Chondrocyte (in vitro differentiated cells): ENCODE data around the gene SLC22A5. TPM values are rescaled to one million over a fixed set of nuclear protein-coding genes. Genes with fewer than 3 reads are reported as not detected.

ENCODE experiments used
- DNase-seq: peaks from one replicate; pipeline ENCODE4 v3.0.0; 2021; ENCODE audit warnings: mixed read lengths, low spot score
- H3K27ac Mint-ChIP-seq: one replicate; pipeline ENCODE4 v1.8.0; 2021; ENCODE audit warnings: mild to moderate bottlenecking, moderate library complexity, mixed read lengths; ENCODE audit not compliant: unreplicated experiment
- H3K27me3 Mint-ChIP-seq: 2 replicates; pipeline ENCODE4 v1.8.0; 2021; ENCODE audit warnings: low read depth, mixed read lengths
- H3K36me3 Mint-ChIP-seq: 2 replicates; pipeline ENCODE4 v1.8.0; 2021; ENCODE audit warnings: low read depth, mixed read lengths
- H3K4me1 Mint-ChIP-seq: 2 replicates; pipeline ENCODE4 v1.8.0; 2021; ENCODE audit warnings: low read depth, mild to moderate bottlenecking, mixed read lengths
- H3K4me3 Mint-ChIP-seq: one replicate; pipeline ENCODE4 v1.8.0; 2021; ENCODE audit warnings: mild to moderate bottlenecking, moderate library complexity, mixed read lengths; ENCODE audit not compliant: unreplicated experiment
- H3K9me3 Mint-ChIP-seq: 2 replicates; pipeline ENCODE4 v1.8.0; 2021; ENCODE audit warnings: low read depth, mixed read lengths
- CTCF ChIP-seq: fragments of 200-600 bp; sonication (generic); IDR thresholded peaks from 2 replicates; pipeline ENCODE4 v1.5.0; 2021; ENCODE audit warnings: antibody characterized with exemption, mild to moderate bottlenecking, moderate library complexity
- total RNA-seq: library from RNA; stranded (reverse); gene quantifications from 3 replicates; pipeline ENCODE4 v1.2.1, GENCODE V29; 2021

SLC22A5 gene
- total RNA-seq, 1 donor from 2014 or later: 6.1 TPM

- TF ChIP-seq CTCF: no peak
- H3K4me3 Mint-ChIP-seq: no peak overlapping the region
- DNase-seq: no peak
- no peaks in the 10 kb centered on the region for H3K9me3 Mint-ChIP-seq
- H3K27me3 Mint-ChIP-seq: no peaks in the 10 kb centered on the region
- peak overlapping the region; percentile 18 for H3K27ac Mint-ChIP-seq
- peaks cover 23% of the 10 kb centered on the region for H3K4me1 Mint-ChIP-seq
- no peaks in the 10 kb centered on the region for H3K36me3 Mint-ChIP-seq
Observed at GRCh38 chr5:132365213-132365612, 4.3 kb upstream of the SLC22A5 start.

- Mint-ChIP-seq H3K27me3 (no peaks in the 10 kb centered on the region), H3K27ac (no peak overlapping the region), H3K4me3 (no peak overlapping the region), H3K4me1 (peaks cover 51% of the 10 kb centered on the region), H3K36me3 (no peaks in the 10 kb centered on the region), H3K9me3 (no peaks in the 10 kb centered on the region)
- DNase-seq: no peak
- no peak for TF ChIP-seq CTCF
Observed at GRCh38 chr5:132368186-132368585, 1.3 kb upstream of the SLC22A5 start.

- H3K4me3 Mint-ChIP-seq: peak overlapping the region; percentile 78
- peaks cover 43% of the 10 kb centered on the region for H3K4me1 Mint-ChIP-seq
- H3K9me3 Mint-ChIP-seq: no peaks in the 10 kb centered on the region
- H3K27me3 Mint-ChIP-seq: no peaks in the 10 kb centered on the region
- H3K27ac Mint-ChIP-seq: peak overlapping the region; percentile 0
- DNase-seq: no peak
- no peak for TF ChIP-seq CTCF
- H3K36me3 Mint-ChIP-seq: no peaks in the 10 kb centered on the region
Observed at GRCh38 chr5:132369007-132369473, 470 bp upstream of the SLC22A5 start.

GRCh38 chr5:132370181-132370970, 866 bp downstream of the SLC22A5 start:
- no peaks in the 10 kb centered on the region for H3K27me3 Mint-ChIP-seq
- H3K27ac Mint-ChIP-seq: peak overlapping the region; percentile 45
- no peaks in the 10 kb centered on the region for H3K36me3 Mint-ChIP-seq
- DNase-seq: peak; percentile 88
- H3K4me1 Mint-ChIP-seq: peaks cover 37% of the 10 kb centered on the region
- peak overlapping the region; percentile 78 for H3K4me3 Mint-ChIP-seq
- TF ChIP-seq CTCF: no peak
- no peaks in the 10 kb centered on the region for H3K9me3 Mint-ChIP-seq

- TF ChIP-seq CTCF: no peak
- peak overlapping the region; percentile 78 for H3K4me3 Mint-ChIP-seq
- no peaks in the 10 kb centered on the region for H3K9me3 Mint-ChIP-seq
- no peaks in the 10 kb centered on the region for H3K27me3 Mint-ChIP-seq
- no peak overlapping the region for H3K27ac Mint-ChIP-seq
- no peaks in the 10 kb centered on the region for H3K36me3 Mint-ChIP-seq
- peaks cover 37% of the 10 kb centered on the region for H3K4me1 Mint-ChIP-seq
- DNase-seq: no peak
Observed at GRCh38 chr5:132370971-132371602, 1.6 kb downstream of the SLC22A5 start.
